Activated B cell treated with CpG ODN at 0.5 μM for 24 hours (primary cell): Measurements from ENCODE around the gene NAALADL2. TPM values are rescaled to one million over a fixed set of nuclear protein-coding genes. Genes with fewer than 3 reads are reported as not detected.

Experiments used
- ATAC-seq: fragments of 200-7000 bp; cut with Tn5 transposase; one replicate; pipeline ENCODE4 v1.10.0; 2021; ENCODE audit warnings: low read depth, mild to moderate bottlenecking, moderate library complexity
- CTCF ChIA-PET: fragments of 350-600 bp; sonication (Branson Sonifier 250); formaldehyde crosslinking; loops from one replicate; lab custom pipeline; 2021; ENCODE audit warnings: antibody characterized with exemption; lab: Charles Lee
- POLR2A ChIA-PET: fragments of 350-600 bp; sonication (Branson Sonifier 250); formaldehyde crosslinking; loops from one replicate; lab custom pipeline; 2021; ENCODE audit warnings: antibody characterized with exemption; lab: Charles Lee
- DNase-seq: peaks from one replicate; pipeline ENCODE4 v3.0.0; 2022
- H3K27ac Mint-ChIP-seq: one replicate; pipeline ENCODE4 v1.8.0; 2020; ENCODE audit warnings: mixed read lengths
- H3K27me3 Mint-ChIP-seq: one replicate; pipeline ENCODE4 v1.8.0; 2021; ENCODE audit warnings: mixed read lengths
- H3K36me3 Mint-ChIP-seq: one replicate; pipeline ENCODE4 v1.8.0; 2021; ENCODE audit warnings: low read depth, mixed read lengths
- H3K4me1 Mint-ChIP-seq: one replicate; pipeline ENCODE4 v1.8.0; 2021; ENCODE audit warnings: mixed read lengths
- H3K4me3 Mint-ChIP-seq: one replicate; pipeline ENCODE4 v1.8.0; 2020; ENCODE audit warnings: mild to moderate bottlenecking, mixed read lengths
- H3K9me3 Mint-ChIP-seq: one replicate; pipeline ENCODE4 v1.8.0; 2020; ENCODE audit warnings: mixed read lengths
- CTCF ChIP-seq: fragments of 200-600 bp; IDR thresholded peaks from one replicate; pipeline ENCODE4 v1.8.0; 2022; ENCODE audit warnings: antibody characterized with exemption, mild to moderate bottlenecking
- intact Hi-C: fragments of 100-400 bp; cut with micrococcal nuclease; formaldehyde crosslinking; loops from one replicate; pipeline ENCODE4 v1.15.1; 2024
- total RNA-seq: library from RNA; stranded (reverse); gene quantifications from 2 replicates; pipeline ENCODE4 v1.2.3, GENCODE V29; 2022

Gene NAALADL2
- total RNA-seq, 1 donor from 2014 or later = not detected

- H3K27me3 Mint-ChIP-seq = no peaks in the 10 kb centered on the region
- no peak overlapping the region for H3K27ac Mint-ChIP-seq
- no peaks in the 10 kb centered on the region for H3K36me3 Mint-ChIP-seq
- CTCF ChIA-PET = no interaction called here
- POLR2A ChIA-PET = no interaction called here
- ATAC-seq (no peak), DNase-seq (no peak)
- no peaks in the 10 kb centered on the region for H3K4me1 Mint-ChIP-seq
- intact Hi-C loops = no loop called here
- TF ChIP-seq CTCF = no peak
- H3K9me3 Mint-ChIP-seq = peaks cover 5% of the 10 kb centered on the region
- H3K4me3 Mint-ChIP-seq = no peak overlapping the region
Observed at GRCh38 chr3:174883881-174884675, 24.9 kb downstream of the NAALADL2 start.

DNA sequence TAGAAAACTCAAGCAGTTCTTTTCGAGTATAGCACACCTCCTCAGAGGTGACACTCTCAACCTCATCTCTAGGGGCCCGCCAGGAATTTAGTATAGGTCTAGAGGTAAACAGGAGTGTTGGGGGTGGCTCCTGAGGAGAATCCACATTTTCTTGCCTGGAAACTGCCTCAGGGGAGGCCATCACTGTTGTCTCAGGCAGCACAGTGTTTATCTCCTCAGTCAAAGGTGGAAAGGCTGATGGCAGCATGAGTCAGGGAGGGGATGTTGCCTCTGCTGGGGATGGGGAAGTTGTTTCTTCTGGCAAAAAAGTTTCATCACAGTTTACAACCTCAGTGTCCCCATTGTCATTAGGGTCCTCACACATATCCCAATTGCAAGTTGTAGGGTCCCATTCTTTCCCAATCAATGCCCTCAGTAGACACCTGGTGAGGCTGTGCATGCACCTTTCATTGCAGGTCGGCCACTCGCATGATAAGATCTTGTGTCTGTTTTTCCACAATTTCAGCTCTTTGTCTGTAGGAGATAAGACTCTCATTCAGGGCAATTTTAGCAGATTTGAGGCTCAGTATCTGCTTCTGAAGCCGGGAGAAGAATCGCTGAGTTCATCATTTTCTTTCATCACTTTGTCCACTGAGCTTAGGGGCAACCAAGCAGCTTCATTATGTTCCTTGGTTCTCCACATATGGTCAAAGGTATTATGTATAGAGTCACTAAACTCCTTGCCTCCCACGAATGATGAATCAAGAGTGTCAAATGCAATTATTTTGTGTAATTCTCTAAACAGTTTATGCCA, 25.8 kb downstream of the NAALADL2 start:
- no peak for ATAC-seq
- POLR2A ChIA-PET = no interaction called here
- no peak overlapping the region for H3K27ac Mint-ChIP-seq
- H3K27me3 Mint-ChIP-seq = no peaks in the 10 kb centered on the region
- intact Hi-C loops = no loop called here
- no peak for DNase-seq
- no peaks in the 10 kb centered on the region for H3K36me3 Mint-ChIP-seq
- no peaks in the 10 kb centered on the region for H3K4me1 Mint-ChIP-seq
- no peak overlapping the region for H3K4me3 Mint-ChIP-seq
- CTCF ChIA-PET = no interaction called here
- peaks cover 4% of the 10 kb centered on the region for H3K9me3 Mint-ChIP-seq
- TF ChIP-seq CTCF = no peak

DNA sequence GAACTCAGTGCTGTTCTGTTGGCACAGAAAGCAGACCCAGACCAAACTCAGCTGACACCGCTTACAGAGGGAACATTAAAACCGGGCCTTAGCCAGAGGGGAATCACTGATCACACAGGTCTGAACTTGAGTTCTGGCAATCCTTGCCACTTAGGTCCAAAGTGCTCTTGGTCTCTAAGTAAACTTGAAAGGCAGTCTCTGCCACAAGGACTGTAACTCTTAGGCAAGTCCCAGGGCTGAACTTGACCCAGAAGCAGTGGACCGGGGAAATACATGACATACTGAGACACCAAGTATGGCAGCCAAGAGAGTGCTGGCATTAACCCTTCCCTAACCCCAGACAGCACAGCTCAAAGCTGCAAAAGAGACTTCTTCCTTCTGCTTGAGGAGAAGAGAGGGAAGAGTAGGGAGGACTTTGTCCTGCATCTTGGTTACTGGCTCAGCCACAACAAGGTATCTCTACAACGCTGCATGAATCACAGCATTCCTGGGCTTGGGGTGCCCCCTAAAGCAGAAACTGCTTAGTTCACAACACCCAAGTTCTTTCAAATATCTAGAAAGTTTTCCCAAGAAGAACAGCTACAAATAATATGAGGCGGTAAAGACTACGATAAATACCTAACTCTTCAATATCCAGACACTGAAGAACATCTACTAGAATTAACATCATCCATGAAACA, 32.5 kb downstream of the NAALADL2 start:
- intact Hi-C loops = no loop called here
- H3K4me1 Mint-ChIP-seq = no peaks in the 10 kb centered on the region
- no peak overlapping the region for H3K27ac Mint-ChIP-seq
- no peaks in the 10 kb centered on the region for H3K36me3 Mint-ChIP-seq
- ChIA-PET CTCF (no interaction called here), POLR2A (no interaction called here)
- no peaks in the 10 kb centered on the region for H3K27me3 Mint-ChIP-seq
- DNase-seq (no peak), ATAC-seq (no peak)
- H3K9me3 Mint-ChIP-seq = peaks cover 3% of the 10 kb centered on the region
- no peak for TF ChIP-seq CTCF
- H3K4me3 Mint-ChIP-seq = no peak overlapping the region

GRCh38 chr3:174907027-174907426, 47.9 kb downstream of the NAALADL2 start:
- H3K27me3 Mint-ChIP-seq = no peaks in the 10 kb centered on the region
- TF ChIP-seq CTCF = no peak
- no peaks in the 10 kb centered on the region for H3K36me3 Mint-ChIP-seq
- no peaks in the 10 kb centered on the region for H3K9me3 Mint-ChIP-seq
- no peak overlapping the region for H3K4me3 Mint-ChIP-seq
- ChIA-PET CTCF (no interaction called here), POLR2A (no interaction called here)
- DNase-seq (no peak), ATAC-seq (no peak)
- H3K27ac Mint-ChIP-seq = no peak overlapping the region
- intact Hi-C loops = no loop called here
- no peaks in the 10 kb centered on the region for H3K4me1 Mint-ChIP-seq
